A673 (cell line): ENCODE results near the gene NR6A1. TPM values are rescaled to one million over a fixed set of nuclear protein-coding genes. Genes with fewer than 3 reads are reported as not detected.

Experiments
- BruUV-seq: library from RNA; stranded (reverse); fragments of 400-500 nt; replicated peaks from 2 replicates; lab custom pipeline; 2021; lab: Mats Ljungman, UMichigan
- CTCF ChIA-PET: fragments of 300-600 bp; sonication (Branson Sonifier 250); formaldehyde crosslinking; loops from one replicate; lab custom pipeline; 2022; ENCODE audit warnings: antibody characterized with exemption; lab: Charles Lee
- POLR2A ChIA-PET: fragments of 300-600 bp; sonication (Branson Sonifier 250); formaldehyde crosslinking; loops from one replicate; lab custom pipeline; 2022; ENCODE audit warnings: antibody characterized with exemption; ENCODE audit not compliant: low non-redundant PET; lab: Charles Lee
- DNase-seq: peaks from one replicate; pipeline ENCODE4 v3.0.0-alpha.2; 2015; ENCODE audit warnings: low spot score
- H3K27ac ChIP-seq: fragments of 200-600 bp; sonication (generic); 2 replicates; pipeline ENCODE4 v1.5.1; 2016; ENCODE audit warnings: mixed run types, low read depth, mild to moderate bottlenecking, mixed read lengths, antibody characterized with exemption, low read length; ENCODE audit not compliant: poor library complexity, severe bottlenecking
- H3K27me3 ChIP-seq: fragments of 200-600 bp; sonication (generic); replicated peaks from 2 replicates; pipeline ENCODE4 v1.6.1; 2017; ENCODE audit warnings: mixed run types, low read depth, mild to moderate bottlenecking, mixed read lengths, antibody characterized with exemption, low read length; ENCODE audit not compliant: insufficient read depth, poor library complexity
- H3K36me3 ChIP-seq: fragments of 200-600 bp; sonication (generic); 2 replicates; pipeline ENCODE4 v1.6.1; 2016; ENCODE audit warnings: mixed run types, mild to moderate bottlenecking, mixed read lengths, antibody characterized with exemption, low read length; ENCODE audit not compliant: insufficient read depth, poor library complexity, severe bottlenecking
- H3K4me1 ChIP-seq: fragments of 200-600 bp; sonication (generic); 2 replicates; pipeline ENCODE4 v1.6.1; 2017; ENCODE audit warnings: mixed run types, mild to moderate bottlenecking, mixed read lengths, antibody characterized with exemption, low read length; ENCODE audit not compliant: insufficient read depth, poor library complexity, severe bottlenecking
- H3K4me3 ChIP-seq: fragments of 200-600 bp; sonication (generic); 2 replicates; pipeline ENCODE4 v1.5.1; 2016; ENCODE audit warnings: low read depth, mixed run types, mild to moderate bottlenecking, mixed read lengths, low read length; ENCODE audit not compliant: poor library complexity, severe bottlenecking
- H3K9me3 ChIP-seq: fragments of 200-600 bp; sonication (generic); 2 replicates; pipeline ENCODE4 v1.6.1; 2016; ENCODE audit warnings: mixed run types, low read depth, mild to moderate bottlenecking, mixed read lengths, antibody characterized with exemption, low read length; ENCODE audit not compliant: poor library complexity, severe bottlenecking
- EZH2 ChIP-seq: fragments of 200-600 bp; sonication (generic); IDR thresholded peaks from 2 replicates; pipeline ENCODE4 v1.6.1; 2017; ENCODE audit warnings: borderline replicate concordance, low read depth, mild to moderate bottlenecking, mixed read lengths, antibody characterized with exemption, low read length; ENCODE audit not compliant: poor library complexity, severe bottlenecking
- intact Hi-C: fragments of 100-400 bp; cut with micrococcal nuclease; formaldehyde crosslinking; loops from one replicate; pipeline ENCODE4 v1.10.0; 2022; ENCODE audit not compliant: unreplicated experiment
- total RNA-seq: library from RNA; stranded (reverse); gene quantifications from 2 replicates; pipeline ENCODE4 v1.2.3, GENCODE V29; 2021
- TF ChIP-seq, protein P1 (sequence below): fragments of 300-800, 200-600 bp; sonication (generic); conservative IDR thresholded peaks from 2 replicates; pipeline ENCODE4 v1.5.1; 2017; ENCODE audit warnings: low read depth, mild to moderate bottlenecking, antibody characterized with exemption, low read length, moderate library complexity, mixed read lengths

NR6A1 gene
- total RNA-seq, 1 experiment from 2014 or later = 5.3 TPM

DNA sequence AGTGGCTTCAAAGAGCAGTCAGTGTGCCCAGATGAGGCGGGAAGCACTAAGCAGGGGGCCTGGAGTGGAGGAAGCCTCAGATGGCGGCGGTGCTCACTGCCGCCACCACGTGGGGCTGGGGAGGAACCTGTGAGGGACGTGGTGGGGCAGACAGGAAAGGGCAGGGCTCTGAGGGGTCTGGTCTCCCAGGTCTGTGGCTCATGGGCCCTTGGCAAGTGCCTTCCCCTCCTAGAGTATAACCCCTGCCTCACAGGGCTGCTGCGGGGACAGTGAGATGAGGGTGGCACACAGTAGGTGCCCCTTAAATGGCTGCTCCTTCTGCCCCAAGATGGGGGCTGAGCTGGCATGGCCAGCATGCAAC is 290.5 kb downstream of the NR6A1 start:
- POLR2A ChIA-PET = no interaction called here

DNA sequence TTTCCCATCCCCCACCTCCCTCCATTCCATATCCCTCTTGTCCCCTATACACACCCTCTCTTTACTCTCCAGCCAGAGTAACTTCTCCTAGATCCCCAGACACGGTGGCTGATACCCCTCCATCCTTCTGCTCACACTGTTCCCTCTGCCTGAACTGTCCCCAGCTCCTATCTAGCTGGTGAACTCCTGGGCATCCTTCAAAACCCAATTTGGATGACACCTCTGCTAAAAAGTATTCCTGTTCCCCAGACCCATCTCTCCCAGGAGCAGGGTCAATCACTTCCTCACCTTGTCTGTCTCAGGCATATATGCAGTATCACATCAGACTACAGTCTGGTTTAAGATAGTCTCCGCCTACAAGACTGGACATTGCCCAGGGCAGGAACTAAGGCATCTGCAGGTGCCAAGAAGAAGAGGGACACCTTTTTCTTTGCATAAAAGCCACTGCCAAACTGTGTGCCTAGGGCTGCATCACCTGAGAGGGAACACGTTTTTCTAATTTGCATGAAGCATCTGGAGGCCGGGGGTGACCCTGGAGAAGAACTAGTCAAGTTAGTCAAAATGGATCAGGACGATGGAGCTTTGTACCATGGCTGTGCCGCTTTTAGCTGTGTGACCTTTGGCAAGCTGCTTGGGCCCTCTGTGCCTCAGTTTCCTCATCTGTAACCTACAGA is 291.0 kb downstream of the NR6A1 start:
- no peak for DNase-seq
- Histone ChIP-seq H3K27me3 (no peaks in the 10 kb centered on the region), H3K4me1 (peaks cover 19% of the 10 kb centered on the region), H3K9me3 (no peaks in the 10 kb centered on the region), H3K4me3 (no peak overlapping the region), H3K36me3 (no peaks in the 10 kb centered on the region), H3K27ac (no peak overlapping the region)
- no peak for TF ChIP-seq EZH2
- TF ChIP-seq, protein P1, sequence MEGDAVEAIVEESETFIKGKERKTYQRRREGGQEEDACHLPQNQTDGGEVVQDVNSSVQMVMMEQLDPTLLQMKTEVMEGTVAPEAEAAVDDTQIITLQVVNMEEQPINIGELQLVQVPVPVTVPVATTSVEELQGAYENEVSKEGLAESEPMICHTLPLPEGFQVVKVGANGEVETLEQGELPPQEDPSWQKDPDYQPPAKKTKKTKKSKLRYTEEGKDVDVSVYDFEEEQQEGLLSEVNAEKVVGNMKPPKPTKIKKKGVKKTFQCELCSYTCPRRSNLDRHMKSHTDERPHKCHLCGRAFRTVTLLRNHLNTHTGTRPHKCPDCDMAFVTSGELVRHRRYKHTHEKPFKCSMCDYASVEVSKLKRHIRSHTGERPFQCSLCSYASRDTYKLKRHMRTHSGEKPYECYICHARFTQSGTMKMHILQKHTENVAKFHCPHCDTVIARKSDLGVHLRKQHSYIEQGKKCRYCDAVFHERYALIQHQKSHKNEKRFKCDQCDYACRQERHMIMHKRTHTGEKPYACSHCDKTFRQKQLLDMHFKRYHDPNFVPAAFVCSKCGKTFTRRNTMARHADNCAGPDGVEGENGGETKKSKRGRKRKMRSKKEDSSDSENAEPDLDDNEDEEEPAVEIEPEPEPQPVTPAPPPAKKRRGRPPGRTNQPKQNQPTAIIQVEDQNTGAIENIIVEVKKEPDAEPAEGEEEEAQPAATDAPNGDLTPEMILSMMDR = no peak
- ChIA-PET CTCF (interaction anchor here (0.6 kb wide), 1 partner anchor 57 kb away, joined by 13 read pairs; no protein-coding TSS in a partner anchor), POLR2A (no interaction called here)
- intact Hi-C loops = no loop called here
- BruUV-seq = no TSS peak

More for the DNA sequence above, 290.5 kb downstream of the NR6A1 start:
- H3K4me1 ChIP-seq = peaks cover 18% of the 10 kb centered on the region
- no peak overlapping the region for H3K4me3 ChIP-seq
- intact Hi-C loops = no loop called here
- H3K36me3 ChIP-seq = no peaks in the 10 kb centered on the region
- H3K27ac ChIP-seq = no peak overlapping the region
- CTCF ChIA-PET = no interaction called here
- peak; percentile 78 for DNase-seq
- no TSS peak for BruUV-seq
- TF ChIP-seq, protein P1 = peak; percentile 72
- TF ChIP-seq EZH2 = no peak
- H3K9me3 ChIP-seq = no peaks in the 10 kb centered on the region
- no peaks in the 10 kb centered on the region for H3K27me3 ChIP-seq

DNA sequence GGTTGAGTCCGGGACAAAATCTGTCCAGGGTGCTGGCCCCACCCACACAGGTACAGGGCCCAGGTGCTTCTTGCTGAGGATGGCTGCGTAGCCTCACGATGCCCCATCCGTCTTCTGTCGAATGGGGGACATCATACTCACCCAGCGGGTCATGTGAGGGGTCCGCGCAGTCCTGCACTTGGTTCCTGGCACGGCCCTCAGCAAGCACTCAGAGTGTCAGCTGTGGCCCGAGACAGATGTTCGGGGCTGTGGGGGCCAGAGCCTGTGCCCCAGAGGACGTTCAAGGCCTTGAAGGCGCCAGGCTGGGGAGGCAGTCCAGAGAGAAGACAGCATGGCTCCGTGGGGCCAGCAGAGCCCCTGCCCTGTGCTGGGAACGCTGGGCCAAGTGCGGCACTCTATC is 291.7 kb downstream of the NR6A1 start:
- intact Hi-C loops = no loop called here
- H3K4me1 ChIP-seq = peaks cover 19% of the 10 kb centered on the region
- no peak for DNase-seq
- no peak overlapping the region for H3K27ac ChIP-seq
- H3K9me3 ChIP-seq = no peaks in the 10 kb centered on the region
- no peaks in the 10 kb centered on the region for H3K27me3 ChIP-seq
- BruUV-seq = no TSS peak
- H3K4me3 ChIP-seq = no peak overlapping the region
- ChIA-PET POLR2A (no interaction called here), CTCF (interaction anchor here (0.6 kb wide), 1 partner anchor 58 kb away, joined by 13 read pairs; no protein-coding TSS in a partner anchor)
- H3K36me3 ChIP-seq = no peaks in the 10 kb centered on the region
- no peak for TF ChIP-seq EZH2
- TF ChIP-seq, protein P1 = no peak
